Measurements from ENCODE around the gene NR6A1.

The NR6A1 gene

DNA sequence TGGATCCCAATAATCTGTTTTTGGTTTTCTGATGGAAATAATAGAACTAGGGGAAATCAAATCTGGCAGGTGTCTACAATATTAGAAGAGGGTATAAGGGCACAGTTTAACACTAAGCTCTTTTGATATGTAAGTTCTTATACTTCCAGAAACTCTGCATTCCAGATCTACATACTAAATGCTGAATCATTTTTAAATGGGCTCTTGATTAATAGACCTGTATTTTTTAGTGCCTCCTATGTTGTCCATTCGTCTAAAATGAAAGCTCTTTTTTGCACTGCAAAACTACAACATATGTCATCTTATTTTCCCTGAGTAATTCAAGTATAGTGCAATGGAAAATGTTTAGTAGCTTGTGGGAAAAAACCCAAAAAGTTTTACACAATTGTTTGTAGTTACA is 44.2 kb downstream of the NR6A1 start:
- H3K4me3 Mint-ChIP-seq: no peak overlapping the region
- peaks cover 40% of the 10 kb centered on the region for H3K4me1 Mint-ChIP-seq
- H3K36me3 Mint-ChIP-seq (ENCODE audit: low read depth): peaks cover 24% of the 10 kb centered on the region
- peak overlapping the region in 1 of 3 experiments; percentile 21 for H3K27ac Mint-ChIP-seq
- no peaks in the 10 kb centered on the region for H3K9me3 Mint-ChIP-seq
- no peaks in the 10 kb centered on the region for H3K27me3 Mint-ChIP-seq (ENCODE audit: low read depth)
- TF ChIP-seq, protein P1, sequence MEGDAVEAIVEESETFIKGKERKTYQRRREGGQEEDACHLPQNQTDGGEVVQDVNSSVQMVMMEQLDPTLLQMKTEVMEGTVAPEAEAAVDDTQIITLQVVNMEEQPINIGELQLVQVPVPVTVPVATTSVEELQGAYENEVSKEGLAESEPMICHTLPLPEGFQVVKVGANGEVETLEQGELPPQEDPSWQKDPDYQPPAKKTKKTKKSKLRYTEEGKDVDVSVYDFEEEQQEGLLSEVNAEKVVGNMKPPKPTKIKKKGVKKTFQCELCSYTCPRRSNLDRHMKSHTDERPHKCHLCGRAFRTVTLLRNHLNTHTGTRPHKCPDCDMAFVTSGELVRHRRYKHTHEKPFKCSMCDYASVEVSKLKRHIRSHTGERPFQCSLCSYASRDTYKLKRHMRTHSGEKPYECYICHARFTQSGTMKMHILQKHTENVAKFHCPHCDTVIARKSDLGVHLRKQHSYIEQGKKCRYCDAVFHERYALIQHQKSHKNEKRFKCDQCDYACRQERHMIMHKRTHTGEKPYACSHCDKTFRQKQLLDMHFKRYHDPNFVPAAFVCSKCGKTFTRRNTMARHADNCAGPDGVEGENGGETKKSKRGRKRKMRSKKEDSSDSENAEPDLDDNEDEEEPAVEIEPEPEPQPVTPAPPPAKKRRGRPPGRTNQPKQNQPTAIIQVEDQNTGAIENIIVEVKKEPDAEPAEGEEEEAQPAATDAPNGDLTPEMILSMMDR (IDR thresholded peaks at IDR 0.05; ENCODE audit: unreplicated experiment in 3 of 3): no peak

DNA sequence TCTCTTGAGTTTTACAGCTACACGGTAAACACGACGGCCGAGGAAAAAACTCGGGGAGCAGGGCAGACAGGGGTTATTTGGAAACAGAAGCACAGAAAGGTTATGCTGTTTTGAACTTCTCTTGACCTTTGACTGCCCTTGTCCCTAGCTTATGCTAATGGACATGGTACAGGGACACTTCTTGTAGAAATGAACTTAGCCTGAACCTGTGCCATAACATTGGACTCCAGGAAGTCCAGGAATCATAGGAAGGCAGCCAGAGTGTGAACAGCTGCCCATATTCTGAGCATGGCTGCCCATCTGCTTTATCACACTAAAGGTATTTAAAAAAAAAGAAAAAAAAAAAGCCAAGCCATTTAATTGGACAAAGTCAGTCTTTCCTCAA is 46.1 kb downstream of the NR6A1 start:
- no peaks in the 10 kb centered on the region for H3K9me3 Mint-ChIP-seq
- H3K4me1 Mint-ChIP-seq: peaks cover 56% of the 10 kb centered on the region
- TF ChIP-seq, protein P1 (IDR thresholded peaks at IDR 0.05; ENCODE audit: unreplicated experiment in 3 of 3): no peak
- no peaks in the 10 kb centered on the region for H3K27me3 Mint-ChIP-seq (ENCODE audit: low read depth)
- H3K4me3 Mint-ChIP-seq: peak overlapping the region in 1 of 3 experiments; percentile 5
- peak overlapping the region; percentile 65 to 89 (median 89) for H3K27ac Mint-ChIP-seq
- peaks cover 8% of the 10 kb centered on the region for H3K36me3 Mint-ChIP-seq (ENCODE audit: low read depth)

DNA sequence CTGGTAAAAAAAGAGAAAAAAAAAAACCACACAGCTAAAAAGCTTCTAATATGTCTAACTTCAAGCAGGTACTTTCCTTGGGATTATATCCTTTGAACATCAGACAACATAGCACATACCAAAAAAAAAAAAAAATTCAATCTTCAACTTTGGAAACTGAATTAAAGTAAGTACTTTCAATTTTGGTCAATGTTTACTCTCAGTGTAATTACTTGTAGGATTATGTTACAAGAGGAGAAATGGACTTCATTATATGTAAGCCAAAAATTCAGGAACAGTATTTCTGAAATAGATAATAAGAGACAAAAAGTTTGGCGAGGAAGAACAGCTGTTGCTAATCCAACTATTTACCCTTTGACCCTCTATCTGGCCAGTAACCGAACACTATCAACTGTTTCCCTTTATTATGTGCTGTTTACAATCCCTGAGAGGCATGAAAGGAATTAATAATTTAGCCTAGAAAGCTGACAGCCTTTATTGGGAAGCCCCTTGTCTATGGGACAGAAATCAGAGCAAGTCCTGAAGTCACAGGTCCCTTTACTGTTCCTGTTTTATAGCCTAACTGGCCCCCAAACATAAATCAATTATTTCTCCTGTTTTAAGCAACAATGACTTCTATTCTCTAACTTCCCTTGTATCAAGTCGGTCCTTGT is 46.6 kb downstream of the NR6A1 start:
- Mint-ChIP-seq H3K4me3 (peak overlapping the region in 1 of 3 experiments; percentile 5), H3K9me3 (no peaks in the 10 kb centered on the region), H3K27me3 (ENCODE audit: low read depth) (no peaks in the 10 kb centered on the region), H3K4me1 (peaks cover 56% of the 10 kb centered on the region), H3K27ac (peak overlapping the region; percentile 65 to 89 (median 89)), H3K36me3 (ENCODE audit: low read depth) (peaks cover 8% of the 10 kb centered on the region)
- TF ChIP-seq, protein P1 (IDR thresholded peaks at IDR 0.05; ENCODE audit: unreplicated experiment in 3 of 3): no peak

DNA sequence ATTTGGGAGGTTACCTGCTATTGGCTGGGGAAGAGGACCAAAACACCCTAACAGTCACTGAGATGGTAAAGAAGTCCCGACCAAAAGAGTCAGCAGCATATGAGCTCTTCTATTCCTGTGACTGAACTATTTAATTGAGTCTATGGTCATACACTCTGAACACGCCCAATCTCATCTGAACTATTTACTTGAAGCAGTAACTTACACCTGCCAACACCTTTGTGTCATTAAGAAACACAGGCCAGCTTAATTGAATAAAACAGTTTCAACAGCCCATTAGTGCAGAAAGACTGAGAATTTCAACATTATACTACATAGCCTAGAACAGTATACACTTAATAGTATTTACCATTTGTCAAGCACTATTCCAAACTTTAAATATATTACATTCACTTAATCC is 47.8 kb downstream of the NR6A1 start:
- H3K4me1 Mint-ChIP-seq: peaks cover 56% of the 10 kb centered on the region
- H3K36me3 Mint-ChIP-seq (ENCODE audit: low read depth): peaks cover 8% of the 10 kb centered on the region
- H3K27ac Mint-ChIP-seq: peak overlapping the region; percentile 65 to 89 (median 89)
- H3K4me3 Mint-ChIP-seq: no peak overlapping the region
- no peaks in the 10 kb centered on the region for H3K9me3 Mint-ChIP-seq
- TF ChIP-seq, protein P1 (IDR thresholded peaks at IDR 0.05; ENCODE audit: unreplicated experiment in 3 of 3): no peak
- no peaks in the 10 kb centered on the region for H3K27me3 Mint-ChIP-seq (ENCODE audit: low read depth)

DNA sequence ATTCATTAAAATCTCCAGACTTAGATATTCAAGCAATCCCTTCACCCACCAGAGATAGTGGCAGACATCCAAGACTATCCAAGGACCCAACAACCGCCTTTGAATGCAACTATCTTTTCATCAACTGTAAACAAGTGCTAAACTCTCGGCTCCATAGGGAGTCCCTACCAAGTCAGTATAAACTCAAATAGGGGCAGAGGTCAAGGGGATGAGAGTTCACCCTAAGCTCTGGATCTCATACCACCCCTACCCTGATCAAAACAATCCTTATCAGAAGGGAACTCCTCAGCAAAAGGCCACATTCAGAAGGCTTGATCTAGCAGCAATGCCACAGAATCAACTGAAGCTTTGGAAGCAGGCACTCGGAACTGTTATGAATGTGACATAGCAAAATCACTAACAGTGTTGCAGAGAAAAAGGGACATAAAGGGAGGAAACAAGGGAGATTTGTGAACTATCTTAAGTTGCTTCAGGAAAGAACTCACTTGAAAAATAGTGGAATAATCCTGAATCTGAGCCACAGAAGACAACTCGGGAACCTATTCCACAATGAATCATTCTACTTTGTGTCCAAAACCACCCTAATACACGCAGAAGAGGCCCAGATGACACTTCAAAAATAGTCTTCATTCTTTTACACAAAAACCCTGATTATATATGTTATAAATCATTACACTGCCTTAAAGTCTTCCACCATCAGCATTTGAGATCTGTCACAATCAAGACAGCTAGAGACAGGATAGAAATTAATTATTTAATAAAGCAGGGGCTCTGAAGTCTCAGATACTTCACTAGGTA is 49.8 kb downstream of the NR6A1 start:
- TF ChIP-seq, protein P1 (IDR thresholded peaks at IDR 0.05; ENCODE audit: unreplicated experiment in 3 of 3): no peak
- Mint-ChIP-seq H3K36me3 (ENCODE audit: low read depth) (peaks cover 8% of the 10 kb centered on the region), H3K4me1 (peaks cover 47% of the 10 kb centered on the region), H3K9me3 (no peaks in the 10 kb centered on the region), H3K27me3 (ENCODE audit: low read depth) (no peaks in the 10 kb centered on the region), H3K4me3 (no peak overlapping the region), H3K27ac (peak overlapping the region; percentile 77 to 82 (median 81))

Measured in nephron (organoid).